Ectodermal cell (in vitro differentiated cells): ENCODE measurements around the gene ECEL1.

Source experiments
- H3K27ac ChIP-seq: 2 replicates; pipeline ENCODE4 v1.7.0; 2013; ENCODE audit warnings: mild to moderate bottlenecking, low read depth, low read length; ENCODE audit not compliant: insufficient read depth, poor library complexity, severe bottlenecking
- H3K27me3 ChIP-seq: 2 replicates; pipeline ENCODE4 v1.7.0; 2013; ENCODE audit warnings: mild to moderate bottlenecking, low read length; ENCODE audit not compliant: insufficient read depth, control insufficient read depth, poor library complexity, severe bottlenecking
- H3K36me3 ChIP-seq: one replicate; pipeline ENCODE4 v1.7.0; 2013; ENCODE audit warnings: low read length; ENCODE audit not compliant: control insufficient read depth, insufficient read depth
- H3K4me1 ChIP-seq: one replicate; pipeline ENCODE4 v1.7.0; 2013; ENCODE audit warnings: low read length; ENCODE audit not compliant: control insufficient read depth, insufficient read depth
- H3K4me3 ChIP-seq: 2 replicates; pipeline ENCODE4 v1.7.0; 2013; ENCODE audit warnings: low read depth, low read length, control low read depth; ENCODE audit not compliant: insufficient read depth
- H3K9me3 ChIP-seq: 2 replicates; pipeline ENCODE4 v1.7.0; 2013; ENCODE audit warnings: mild to moderate bottlenecking, low read length, moderate library complexity; ENCODE audit not compliant: control insufficient read depth
- WGBS, 2 experiments: methylation state at CpG; one replicate each; pipeline ENCODE4 v1.1.7; 2013; ENCODE audit warnings: missing lambda C conversion rate in 2 of 2; 5-methylcytosine and 5-hydroxymethylcytosine counted together

The ECEL1 gene

DNA sequence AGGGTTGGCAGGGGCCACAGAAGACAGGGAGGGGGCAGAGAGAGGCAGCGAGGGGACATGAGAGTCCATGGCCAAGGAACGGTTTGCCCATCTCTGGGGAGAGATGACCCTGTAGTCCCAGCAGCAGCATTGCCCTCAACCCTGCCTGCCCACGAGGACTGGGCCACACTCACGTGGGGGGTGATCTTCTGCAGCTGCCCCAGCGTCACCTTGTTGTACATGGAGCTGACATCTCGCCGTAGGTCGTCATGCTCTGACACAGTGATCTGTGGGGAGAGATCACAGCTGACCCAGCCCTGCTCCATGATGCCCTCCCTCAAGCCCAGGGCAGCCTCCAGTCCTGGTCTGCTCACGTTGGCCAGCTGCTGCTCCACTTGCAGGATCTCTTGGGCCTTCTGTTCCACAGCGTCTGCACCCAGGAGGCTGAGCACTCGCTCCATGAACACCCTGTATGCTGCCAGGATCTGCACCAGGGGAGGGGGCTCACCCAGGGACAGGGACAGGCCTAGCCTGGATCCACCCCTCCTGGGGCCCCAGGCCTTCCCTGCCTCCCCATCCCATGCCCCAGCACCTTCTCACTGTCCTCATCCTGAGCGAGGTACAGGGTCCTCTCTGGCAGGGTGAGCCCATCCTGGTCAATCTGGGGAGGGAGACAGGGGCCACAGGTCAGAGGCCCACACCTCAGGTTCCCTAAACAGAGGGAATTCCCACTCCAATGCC, 2.8 kb downstream of the ECEL1 start:
- peaks cover 66% of the 10 kb centered on the region for H3K27me3 ChIP-seq
- no peaks in the 10 kb centered on the region for H3K36me3 ChIP-seq
- 89% methylated on average over 12 of the region's 12 CpGs for WGBS, 2 experiments
- H3K27ac ChIP-seq = no peak overlapping the region
- no peak overlapping the region for H3K4me3 ChIP-seq
- H3K9me3 ChIP-seq = no peaks in the 10 kb centered on the region
- H3K4me1 ChIP-seq = peaks cover 21% of the 10 kb centered on the region

DNA sequence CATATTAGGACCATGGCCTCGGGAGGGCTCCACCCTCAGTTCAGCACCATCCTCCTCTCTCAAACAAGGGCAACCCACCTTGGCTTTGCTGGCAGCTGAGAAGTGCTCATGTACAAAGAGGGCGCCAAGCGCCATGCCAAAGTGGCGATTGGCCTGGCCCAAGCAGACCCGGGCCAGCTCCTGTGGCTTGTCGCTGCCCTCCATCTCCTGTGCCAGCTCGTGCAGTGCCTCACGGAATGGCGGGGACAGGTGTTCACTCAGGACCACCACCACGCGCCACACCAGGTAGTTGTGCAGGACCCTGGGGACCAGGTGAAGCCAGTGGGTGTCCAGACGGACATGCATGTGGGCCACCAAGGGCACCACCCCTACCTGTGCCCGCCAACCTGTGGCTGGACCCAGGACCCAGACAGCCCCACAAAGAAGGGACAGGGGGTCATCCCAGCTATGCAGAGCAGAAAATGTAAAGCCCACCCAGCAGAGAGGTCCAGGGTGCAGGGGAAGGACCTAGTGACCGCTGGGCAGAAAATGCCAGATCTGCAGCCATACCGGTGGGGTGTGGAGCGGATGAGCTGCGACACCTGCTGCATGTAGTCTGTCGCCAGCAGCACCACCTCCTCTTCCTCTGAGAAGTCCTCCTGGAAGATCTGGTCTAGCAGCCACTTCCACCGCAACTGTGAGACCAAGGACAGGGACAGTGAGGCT, 3.6 kb downstream of the ECEL1 start:
- Histone ChIP-seq H3K4me3 (no peak overlapping the region), H3K9me3 (no peaks in the 10 kb centered on the region), H3K27me3 (peaks cover 59% of the 10 kb centered on the region), H3K36me3 (no peaks in the 10 kb centered on the region), H3K27ac (no peak overlapping the region), H3K4me1 (peaks cover 21% of the 10 kb centered on the region)
- 93 to 95% methylated on average over 19 of the region's 19 CpGs for WGBS, 2 experiments

DNA sequence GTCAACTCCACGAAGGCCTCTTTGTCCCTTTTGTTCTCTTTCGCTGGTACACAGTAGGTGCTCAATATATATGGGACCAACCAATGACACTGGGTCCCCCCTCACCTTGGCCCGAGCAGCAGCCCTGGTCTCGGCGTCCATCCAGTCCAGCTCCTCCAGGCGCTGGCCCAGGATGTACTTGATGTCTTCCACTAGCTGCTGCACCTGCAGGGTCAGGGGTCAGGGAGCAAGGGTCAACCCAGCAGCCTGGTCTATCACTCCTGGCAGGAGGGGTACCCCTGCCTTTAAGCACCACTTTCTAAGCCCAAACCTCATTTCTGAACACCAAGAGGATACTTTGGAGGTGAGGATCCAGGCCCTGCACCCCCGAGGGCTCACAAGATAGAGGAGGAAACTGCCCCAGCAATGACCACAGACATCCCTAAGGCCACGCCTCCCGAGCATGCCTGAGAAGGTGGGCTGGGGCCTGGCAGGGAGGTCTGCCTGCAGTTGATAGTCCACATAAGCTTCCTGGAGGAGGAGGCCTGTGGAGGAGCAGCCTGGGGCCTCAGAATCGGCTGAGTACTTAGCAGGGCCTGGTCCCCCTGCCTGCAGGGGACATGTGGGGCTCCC, 4.2 kb downstream of the ECEL1 start:
- Histone ChIP-seq H3K4me1 (peaks cover 21% of the 10 kb centered on the region), H3K27ac (no peak overlapping the region), H3K27me3 (peaks cover 52% of the 10 kb centered on the region), H3K36me3 (no peaks in the 10 kb centered on the region), H3K9me3 (no peaks in the 10 kb centered on the region), H3K4me3 (no peak overlapping the region)
- 93 to 94% methylated on average over 10 of the region's 10 CpGs for whole genome bisulfite sequencing, 2 experiments

DNA sequence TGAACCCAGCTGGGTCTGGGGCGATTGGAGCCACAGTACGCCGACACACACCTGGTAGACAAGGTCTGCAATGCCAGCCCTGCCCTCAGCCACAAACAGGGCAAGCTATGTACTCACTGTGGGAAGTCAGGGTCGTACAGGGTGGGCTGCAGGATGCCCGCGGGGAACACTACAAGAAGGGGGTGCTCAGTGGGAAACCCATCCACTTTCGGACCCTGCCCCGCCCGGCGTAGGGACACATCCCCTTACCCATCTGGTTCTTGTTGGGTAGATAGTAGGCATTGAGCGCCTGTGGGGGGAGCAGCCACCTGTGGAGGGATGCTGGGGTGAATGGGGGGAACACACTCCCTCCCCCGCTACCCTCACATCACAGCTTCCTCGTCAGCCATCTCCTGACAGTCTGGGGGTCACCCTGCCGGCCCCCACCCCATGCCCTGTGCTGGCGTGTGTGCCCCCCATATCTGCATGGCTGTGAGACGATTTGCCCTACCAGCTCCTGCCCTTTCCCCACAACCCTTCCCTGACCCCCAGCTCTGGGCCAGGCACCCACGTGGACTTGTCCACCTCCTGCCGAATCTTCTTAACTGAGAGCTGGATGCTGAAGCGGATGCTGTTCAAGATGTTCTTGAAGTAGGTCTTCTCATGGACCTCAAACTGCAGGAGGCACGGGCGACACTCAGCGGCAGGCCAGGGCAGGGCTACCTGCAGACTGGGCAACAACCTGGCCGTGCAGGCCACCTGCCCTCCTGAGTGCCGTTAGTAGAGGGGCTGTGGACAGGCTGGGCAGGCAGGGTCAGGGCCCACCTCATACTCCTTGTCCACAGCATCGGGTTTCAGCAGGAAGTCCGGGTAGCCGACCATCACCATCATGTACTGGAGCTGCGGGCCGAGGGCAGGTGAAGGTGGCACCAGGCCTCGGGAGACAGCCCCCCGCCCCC, 5.1 kb downstream of the ECEL1 start:
- WGBS, 2 experiments = 93 to 95% methylated on average over 31 of the region's 31 CpGs

DNA sequence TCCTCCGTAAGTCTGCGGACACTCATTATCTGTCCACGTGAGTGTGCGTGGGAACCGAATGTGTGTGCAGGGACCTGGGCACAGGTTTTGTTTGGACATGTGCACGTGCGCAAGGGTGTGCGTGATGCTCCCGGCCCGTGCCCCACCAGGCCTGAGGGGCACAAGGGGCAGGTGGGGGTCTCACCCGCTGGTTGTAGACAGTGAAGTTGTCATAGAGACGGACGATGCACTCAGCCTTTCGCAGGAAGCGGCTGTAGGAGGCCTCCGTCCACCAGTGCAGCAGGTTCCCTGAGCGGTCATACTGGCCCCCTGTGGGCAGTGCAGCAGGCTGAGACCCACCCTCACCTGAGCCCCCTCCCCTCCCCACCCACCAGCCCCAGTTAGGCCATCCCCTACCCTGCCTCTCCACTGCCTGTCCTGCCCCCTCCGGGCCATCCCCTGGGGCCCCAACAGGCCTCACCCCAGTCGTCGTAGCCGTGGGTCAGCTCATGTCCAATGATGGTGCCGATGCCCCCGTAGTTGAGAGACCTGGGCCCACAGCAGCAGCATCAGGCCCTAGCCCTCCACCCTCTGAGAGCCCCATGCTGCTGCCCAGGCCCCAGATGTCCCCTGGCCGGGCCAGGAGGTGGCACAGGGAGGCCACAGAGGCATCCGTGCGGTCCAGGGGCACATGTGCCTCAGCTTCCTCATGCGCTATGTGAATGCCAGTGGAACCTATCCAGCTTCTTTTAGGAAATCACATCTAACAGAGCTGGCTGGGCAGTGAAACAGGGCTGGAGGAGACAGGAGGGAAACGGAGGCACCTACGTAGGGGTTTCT, 6.1 kb downstream of the ECEL1 start:
- Histone ChIP-seq H3K27ac (no peak overlapping the region), H3K4me3 (no peak overlapping the region), H3K36me3 (no peaks in the 10 kb centered on the region), H3K4me1 (peaks cover 12% of the 10 kb centered on the region), H3K9me3 (no peaks in the 10 kb centered on the region), H3K27me3 (peaks cover 33% of the 10 kb centered on the region)
- WGBS, 2 experiments = 90 to 91% methylated on average over 29 of the region's 29 CpGs

More for the DNA sequence above, 5.1 kb downstream of the ECEL1 start:
- H3K27me3 ChIP-seq = peaks cover 43% of the 10 kb centered on the region
- no peak overlapping the region for H3K27ac ChIP-seq
- no peaks in the 10 kb centered on the region for H3K36me3 ChIP-seq
- no peak overlapping the region for H3K4me3 ChIP-seq
- peaks cover 16% of the 10 kb centered on the region for H3K4me1 ChIP-seq
- H3K9me3 ChIP-seq = no peaks in the 10 kb centered on the region

DNA sequence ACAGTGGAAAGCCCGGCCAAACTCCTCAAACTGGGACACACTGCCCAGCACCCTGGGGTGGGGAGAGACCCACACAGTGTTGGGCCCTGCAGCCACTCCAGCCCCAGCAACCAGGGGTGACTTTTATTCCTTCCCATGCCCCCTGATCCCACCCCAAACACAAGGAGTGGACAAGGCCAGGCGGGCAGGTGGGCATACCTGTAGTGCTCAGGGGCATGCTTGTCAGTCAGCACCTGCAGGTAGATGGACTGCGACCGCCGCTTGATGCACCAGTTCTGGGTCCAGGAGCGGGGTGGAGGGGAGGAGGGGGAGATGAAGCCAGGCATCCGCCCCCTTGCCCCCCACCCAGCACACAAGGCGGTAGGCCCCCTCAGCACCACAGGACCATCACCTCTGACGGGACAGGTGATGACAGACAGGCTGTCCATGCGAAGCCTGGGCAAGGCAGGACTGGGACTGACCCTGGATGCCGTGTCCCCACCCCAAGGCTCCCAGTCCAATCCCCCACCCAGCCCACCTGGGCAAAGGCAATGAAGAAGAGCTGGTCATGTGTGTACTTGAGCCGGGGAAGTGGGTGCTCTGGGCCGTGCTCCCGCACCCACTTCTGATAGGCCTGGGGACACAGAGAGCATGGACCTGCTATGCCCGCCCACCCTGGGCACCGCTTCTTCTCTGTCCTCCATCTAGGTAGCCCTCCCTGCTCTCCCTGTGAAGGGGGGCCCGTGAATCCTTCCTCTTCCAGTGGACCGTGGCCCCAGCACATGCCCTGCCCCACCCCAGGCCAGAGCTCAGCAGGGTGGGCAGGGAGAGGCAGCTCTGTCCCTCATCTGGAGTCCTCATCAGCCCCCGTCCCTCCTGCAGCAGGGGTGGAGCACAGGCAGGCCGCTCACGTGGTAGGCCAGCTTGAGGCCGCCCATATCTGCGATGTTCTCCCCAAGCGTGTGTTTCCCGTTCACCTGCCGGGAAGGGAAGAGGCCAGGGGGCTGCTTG, 7.1 kb downstream of the ECEL1 start:
- H3K4me1 ChIP-seq = peaks cover 6% of the 10 kb centered on the region
- no peak overlapping the region for H3K27ac ChIP-seq
- WGBS, 2 experiments = 88 to 91% methylated on average over 26 of the region's 26 CpGs
- no peaks in the 10 kb centered on the region for H3K36me3 ChIP-seq
- H3K9me3 ChIP-seq = no peaks in the 10 kb centered on the region
- no peak overlapping the region for H3K4me3 ChIP-seq
- peaks cover 23% of the 10 kb centered on the region for H3K27me3 ChIP-seq

DNA sequence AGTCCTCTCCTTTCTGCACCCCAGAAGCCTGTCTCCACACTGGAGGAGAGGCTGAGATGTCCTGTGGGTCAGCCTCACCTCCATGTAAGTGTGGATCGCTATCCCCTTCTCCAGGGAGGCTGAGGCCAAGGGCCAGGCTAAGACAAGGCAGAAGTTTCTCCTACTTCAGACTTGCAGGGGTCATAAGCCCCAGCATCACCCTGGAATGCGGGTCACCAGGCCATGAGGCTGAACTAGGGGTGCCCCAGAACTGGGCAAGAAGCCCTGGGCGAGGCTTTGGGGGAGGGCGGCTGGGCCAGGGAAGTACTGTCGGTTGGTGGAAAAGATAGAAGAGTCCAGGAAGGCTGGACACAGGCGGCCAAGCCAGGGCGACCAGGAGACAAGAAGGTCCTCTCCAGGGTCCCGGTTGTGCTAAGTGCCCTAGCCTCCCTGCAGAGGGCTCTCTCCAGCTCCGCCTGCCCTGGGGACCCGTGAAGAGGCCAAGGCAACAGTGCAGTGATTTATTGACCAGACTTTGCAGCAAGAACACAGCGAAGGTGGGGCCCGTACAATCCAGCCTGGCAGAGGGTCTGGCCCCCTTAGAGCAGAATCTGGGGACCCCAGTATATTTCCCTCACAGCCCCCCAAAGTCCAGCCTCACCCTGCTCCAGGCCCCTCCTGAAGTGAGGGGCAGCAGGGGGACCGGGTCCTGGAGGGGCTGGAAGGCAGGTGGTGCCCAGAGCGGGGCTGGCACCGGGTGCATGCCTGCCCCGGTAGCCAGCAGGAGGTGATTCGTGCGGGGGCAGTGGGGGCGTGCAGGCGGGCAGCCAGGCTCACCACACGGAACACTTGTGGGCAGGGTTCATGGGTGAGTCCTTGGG, 8.1 kb downstream of the ECEL1 start:
- no peaks in the 10 kb centered on the region for H3K9me3 ChIP-seq
- no peaks in the 10 kb centered on the region for H3K4me1 ChIP-seq
- H3K27me3 ChIP-seq = peaks cover 14% of the 10 kb centered on the region
- H3K27ac ChIP-seq = no peak overlapping the region
- 87 to 88% methylated on average over 21 of the region's 21 CpGs for WGBS, 2 experiments
- H3K4me3 ChIP-seq = no peak overlapping the region
- H3K36me3 ChIP-seq = no peaks in the 10 kb centered on the region

DNA sequence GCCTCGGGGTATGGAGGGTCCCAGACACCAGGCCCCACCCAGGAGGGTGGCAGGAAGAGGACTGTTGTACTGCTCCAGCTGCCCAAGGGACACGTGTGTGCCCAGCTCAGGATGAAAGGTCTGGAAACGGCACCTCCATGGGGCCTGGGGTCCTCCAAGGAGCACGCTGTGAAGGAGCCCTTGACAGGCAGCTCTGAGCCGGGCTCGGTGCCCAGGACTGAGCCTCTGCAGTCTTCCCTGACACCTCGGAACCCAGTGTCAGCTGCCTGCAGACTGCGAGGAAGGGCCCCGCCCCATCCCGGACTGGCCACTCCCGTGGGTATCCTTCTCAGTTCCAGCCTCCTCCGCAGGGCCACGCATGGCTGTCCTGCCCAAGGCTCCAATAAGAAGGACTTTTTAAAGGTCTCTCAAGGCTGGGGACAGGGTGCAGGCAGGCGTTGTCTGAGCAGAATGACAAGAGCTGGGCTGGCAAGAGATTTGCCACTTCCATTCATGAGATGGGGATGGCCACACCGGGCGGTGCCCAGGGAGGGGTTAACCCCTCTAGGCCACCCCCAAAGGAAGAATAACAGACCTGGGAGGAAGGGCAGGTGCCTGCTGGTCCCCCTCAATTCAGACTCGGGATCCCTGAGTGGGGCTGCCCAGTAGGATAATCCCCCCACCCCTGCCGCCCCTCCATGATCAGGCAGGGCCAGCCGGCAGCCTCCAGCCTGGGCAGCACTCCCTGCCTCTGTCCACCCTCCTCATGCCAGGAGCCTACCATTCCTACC, 8.9 kb downstream of the ECEL1 start:
- Histone ChIP-seq H3K4me1 (no peaks in the 10 kb centered on the region), H3K36me3 (no peaks in the 10 kb centered on the region), H3K9me3 (no peaks in the 10 kb centered on the region), H3K4me3 (no peak overlapping the region), H3K27me3 (peaks cover 5% of the 10 kb centered on the region), H3K27ac (no peak overlapping the region)
- WGBS, 2 experiments = 87 to 88% methylated on average over 19 of the region's 19 CpGs
